DMS153 treated with DMSO at 0.1 percent for 48 hours (cell line): ENCODE results near the gene PITPNM3.

Experiments used
- DNase-seq: peaks from one replicate; lab custom pipeline; 2025; ENCODE audit not compliant: unreplicated experiment; lab: John Stamatoyannopoulos, UW

The PITPNM3 gene

GRCh38 chr17:6551869-6552531, 4.4 kb downstream of the PITPNM3 start:
- DNase-seq = no peak

- DNase-seq = no peak
Observed at GRCh38 chr17:6551356-6551755, 5.0 kb downstream of the PITPNM3 start.

GRCh38 chr17:6549384-6550036, 6.8 kb downstream of the PITPNM3 start:
- DNase-seq = no peak

GRCh38 chr17:6548578-6549330, 7.6 kb downstream of the PITPNM3 start:
- no peak for DNase-seq

GRCh38 chr17:6548034-6548433, 8.3 kb downstream of the PITPNM3 start:
- DNase-seq = no peak

- no peak for DNase-seq
Observed at GRCh38 chr17:6547336-6547735, 9.0 kb downstream of the PITPNM3 start.

GRCh38 chr17:6546069-6546718, 10.2 kb downstream of the PITPNM3 start:
- no peak for DNase-seq

- no peak for DNase-seq
Observed at GRCh38 chr17:6545291-6545690, 11.1 kb downstream of the PITPNM3 start.

- no peak for DNase-seq
Observed at GRCh38 chr17:6544011-6544370, 12.4 kb downstream of the PITPNM3 start.

GRCh38 chr17:6543079-6544010, 13.0 kb downstream of the PITPNM3 start:
- no peak for DNase-seq

GRCh38 chr17:6542577-6542976, 13.8 kb downstream of the PITPNM3 start:
- no peak for DNase-seq

- no peak for DNase-seq
Observed at GRCh38 chr17:6541886-6542285, 14.5 kb downstream of the PITPNM3 start.

- DNase-seq = no peak
Observed at GRCh38 chr17:6539871-6540270, 16.5 kb downstream of the PITPNM3 start.

GRCh38 chr17:6536566-6537065, 19.7 kb downstream of the PITPNM3 start:
- no peak for DNase-seq

GRCh38 chr17:6536053-6536452, 20.3 kb downstream of the PITPNM3 start:
- no peak for DNase-seq

GRCh38 chr17:6534846-6535514, 21.4 kb downstream of the PITPNM3 start:
- DNase-seq = no peak

GRCh38 chr17:6532441-6532885, 23.9 kb downstream of the PITPNM3 start:
- DNase-seq = no peak

GRCh38 chr17:6531575-6531974, 24.8 kb downstream of the PITPNM3 start:
- DNase-seq = no peak

- DNase-seq = no peak
Observed at GRCh38 chr17:6530324-6530920, 25.9 kb downstream of the PITPNM3 start.
